HL-60 (cell line): ENCODE measurements around the gene C17orf50.

Experiments used
- GABPA ChIP-seq: IDR thresholded peaks from 2 replicates; pipeline ENCODE4 v1.6.1; 2012; ENCODE audit warnings: low read depth
- POLR2AphosphoS5 ChIP-seq: IDR thresholded peaks from 2 replicates; pipeline ENCODE4 v1.6.1; 2012; ENCODE audit warnings: low read depth
- SPI1 ChIP-seq: IDR thresholded peaks from 2 replicates; pipeline ENCODE4 v1.6.1; 2012; ENCODE audit warnings: low read depth, mild to moderate bottlenecking, borderline replicate concordance
- TF ChIP-seq, protein P1 (sequence below): IDR thresholded peaks from one replicate; pipeline ENCODE4 v1.5.1; 2011; ENCODE audit warnings: low read length, control low read depth, inconsistent platforms; ENCODE audit not compliant: insufficient read depth
- TF ChIP-seq, protein P2 (sequence below): IDR thresholded peaks from 2 replicates; pipeline ENCODE4 v1.6.1; 2012; ENCODE audit warnings: low read depth; ENCODE audit not compliant: insufficient replicate concordance

DNA sequence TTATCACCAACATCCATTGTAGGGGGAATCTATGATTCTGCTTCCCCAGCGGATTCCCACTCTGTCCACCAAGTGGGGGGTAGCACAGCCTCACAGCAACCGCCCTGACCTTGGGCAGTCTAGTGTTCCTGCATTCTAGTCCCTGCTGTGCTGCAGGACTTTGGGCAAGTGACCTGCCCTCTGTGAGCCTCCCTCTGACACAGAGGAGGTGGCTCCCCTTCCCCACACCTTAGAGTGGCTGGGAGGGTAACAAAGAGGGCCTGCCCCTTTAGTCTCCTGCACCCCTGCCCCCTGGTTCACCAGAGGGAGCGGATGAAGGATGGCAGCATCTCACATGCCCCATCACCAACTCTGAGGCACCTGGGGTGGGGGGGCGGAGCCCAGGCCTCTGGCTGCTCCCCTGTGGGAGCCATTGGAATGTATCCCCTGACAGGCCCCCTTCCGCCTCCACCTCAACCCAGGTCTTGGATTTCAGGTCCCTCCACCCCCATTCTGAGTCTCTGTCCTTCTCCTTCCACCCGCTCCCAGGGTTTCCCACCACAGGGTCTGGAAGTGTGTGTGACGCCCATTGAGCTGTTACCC is 17.7 kb upstream of the C17orf50 start:
- TF ChIP-seq, protein P1, sequence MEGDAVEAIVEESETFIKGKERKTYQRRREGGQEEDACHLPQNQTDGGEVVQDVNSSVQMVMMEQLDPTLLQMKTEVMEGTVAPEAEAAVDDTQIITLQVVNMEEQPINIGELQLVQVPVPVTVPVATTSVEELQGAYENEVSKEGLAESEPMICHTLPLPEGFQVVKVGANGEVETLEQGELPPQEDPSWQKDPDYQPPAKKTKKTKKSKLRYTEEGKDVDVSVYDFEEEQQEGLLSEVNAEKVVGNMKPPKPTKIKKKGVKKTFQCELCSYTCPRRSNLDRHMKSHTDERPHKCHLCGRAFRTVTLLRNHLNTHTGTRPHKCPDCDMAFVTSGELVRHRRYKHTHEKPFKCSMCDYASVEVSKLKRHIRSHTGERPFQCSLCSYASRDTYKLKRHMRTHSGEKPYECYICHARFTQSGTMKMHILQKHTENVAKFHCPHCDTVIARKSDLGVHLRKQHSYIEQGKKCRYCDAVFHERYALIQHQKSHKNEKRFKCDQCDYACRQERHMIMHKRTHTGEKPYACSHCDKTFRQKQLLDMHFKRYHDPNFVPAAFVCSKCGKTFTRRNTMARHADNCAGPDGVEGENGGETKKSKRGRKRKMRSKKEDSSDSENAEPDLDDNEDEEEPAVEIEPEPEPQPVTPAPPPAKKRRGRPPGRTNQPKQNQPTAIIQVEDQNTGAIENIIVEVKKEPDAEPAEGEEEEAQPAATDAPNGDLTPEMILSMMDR: no peak
- TF ChIP-seq SPI1 (no peak), POLR2AphosphoS5 (no peak), GABPA (no peak)
- TF ChIP-seq, protein P2, sequence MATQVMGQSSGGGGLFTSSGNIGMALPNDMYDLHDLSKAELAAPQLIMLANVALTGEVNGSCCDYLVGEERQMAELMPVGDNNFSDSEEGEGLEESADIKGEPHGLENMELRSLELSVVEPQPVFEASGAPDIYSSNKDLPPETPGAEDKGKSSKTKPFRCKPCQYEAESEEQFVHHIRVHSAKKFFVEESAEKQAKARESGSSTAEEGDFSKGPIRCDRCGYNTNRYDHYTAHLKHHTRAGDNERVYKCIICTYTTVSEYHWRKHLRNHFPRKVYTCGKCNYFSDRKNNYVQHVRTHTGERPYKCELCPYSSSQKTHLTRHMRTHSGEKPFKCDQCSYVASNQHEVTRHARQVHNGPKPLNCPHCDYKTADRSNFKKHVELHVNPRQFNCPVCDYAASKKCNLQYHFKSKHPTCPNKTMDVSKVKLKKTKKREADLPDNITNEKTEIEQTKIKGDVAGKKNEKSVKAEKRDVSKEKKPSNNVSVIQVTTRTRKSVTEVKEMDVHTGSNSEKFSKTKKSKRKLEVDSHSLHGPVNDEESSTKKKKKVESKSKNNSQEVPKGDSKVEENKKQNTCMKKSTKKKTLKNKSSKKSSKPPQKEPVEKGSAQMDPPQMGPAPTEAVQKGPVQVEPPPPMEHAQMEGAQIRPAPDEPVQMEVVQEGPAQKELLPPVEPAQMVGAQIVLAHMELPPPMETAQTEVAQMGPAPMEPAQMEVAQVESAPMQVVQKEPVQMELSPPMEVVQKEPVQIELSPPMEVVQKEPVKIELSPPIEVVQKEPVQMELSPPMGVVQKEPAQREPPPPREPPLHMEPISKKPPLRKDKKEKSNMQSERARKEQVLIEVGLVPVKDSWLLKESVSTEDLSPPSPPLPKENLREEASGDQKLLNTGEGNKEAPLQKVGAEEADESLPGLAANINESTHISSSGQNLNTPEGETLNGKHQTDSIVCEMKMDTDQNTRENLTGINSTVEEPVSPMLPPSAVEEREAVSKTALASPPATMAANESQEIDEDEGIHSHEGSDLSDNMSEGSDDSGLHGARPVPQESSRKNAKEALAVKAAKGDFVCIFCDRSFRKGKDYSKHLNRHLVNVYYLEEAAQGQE: no peak
